Activated naive CD4-positive, alpha-beta T cell (primary cell): Measurements from ENCODE around the gene LCE1F.

Source experiments
- DNase-seq, 4 experiments: peaks; one replicate each; lab custom pipeline; 2025; lab: John Stamatoyannopoulos, UW

Gene LCE1F

GRCh38 chr1:152776361-152776760 lies 1.4 kb downstream of the LCE1F start:
- DNase-seq, result no peak

GRCh38 chr1:152777510-152778137 lies 2.7 kb downstream of the LCE1F start:
- no peak for DNase-seq

- no peak for DNase-seq
Observed at GRCh38 chr1:152783095-152783494, 8.2 kb downstream of the LCE1F start.

- DNase-seq, result no peak
Observed at GRCh38 chr1:152786077-152786476, 11.1 kb downstream of the LCE1F start, which contains the start of gene LCE1E. Gene LCE1E (plus strand): TSS chr1:152786257. CDS start chr1:152787300, 1,043 bp downstream.

GRCh38 chr1:152795686-152796085 lies 20.7 kb downstream of the LCE1F start:
- no peak for DNase-seq

GRCh38 chr1:152796421-152796820 lies 21.5 kb downstream of the LCE1F start, which contains the start of gene LCE1D:
Gene LCE1D (plus strand): TSS chr1:152796721. CDS start chr1:152797795, 1,074 bp downstream.
- DNase-seq, result no peak

- no peak for DNase-seq
Observed at GRCh38 chr1:152801333-152801732, 26.4 kb downstream of the LCE1F start.

- no peak for DNase-seq
Observed at GRCh38 chr1:152806576-152806975, 31.6 kb downstream of the LCE1F start, which contains the start of gene LCE1C. Gene LCE1C (minus strand): TSS chr1:152806651. CDS start chr1:152805478, 1,173 bp downstream.

GRCh38 chr1:152811050-152811449 lies 36.1 kb downstream of the LCE1F start:
- no peak for DNase-seq

- DNase-seq, result no peak
Observed at GRCh38 chr1:152811671-152812070, 36.7 kb downstream of the LCE1F start, which contains the start of gene LCE1B. Gene LCE1B (plus strand): TSS chr1:152811971. CDS start chr1:152812447, 476 bp downstream.

GRCh38 chr1:152817309-152817708 lies 42.4 kb downstream of the LCE1F start:
- DNase-seq, result no peak

GRCh38 chr1:152823294-152823693 lies 48.4 kb downstream of the LCE1F start:
- DNase-seq, result no peak

- no peak for DNase-seq
Observed at GRCh38 chr1:152824964-152825363, 50.0 kb downstream of the LCE1F start.
